ENCODE measurements around the gene ITGA1.

GRCh38 chr5:52887066-52887465 is 99.3 kb downstream of the ITGA1 start:
- no peak for TF ChIP-seq CTCF (IDR thresholded peaks at IDR 0.05)
- TF ChIP-seq POLR2A (IDR thresholded peaks at IDR 0.05), result no peak
